ENCODE data around the gene ADAMTS15. TPM values are rescaled to one million over a fixed set of nuclear protein-coding genes. Genes with fewer than 3 reads are reported as not detected.

Gene ADAMTS15
- total RNA-seq, 2 donors from 2014 or later = 0.59 to 1.5 TPM

DNA sequence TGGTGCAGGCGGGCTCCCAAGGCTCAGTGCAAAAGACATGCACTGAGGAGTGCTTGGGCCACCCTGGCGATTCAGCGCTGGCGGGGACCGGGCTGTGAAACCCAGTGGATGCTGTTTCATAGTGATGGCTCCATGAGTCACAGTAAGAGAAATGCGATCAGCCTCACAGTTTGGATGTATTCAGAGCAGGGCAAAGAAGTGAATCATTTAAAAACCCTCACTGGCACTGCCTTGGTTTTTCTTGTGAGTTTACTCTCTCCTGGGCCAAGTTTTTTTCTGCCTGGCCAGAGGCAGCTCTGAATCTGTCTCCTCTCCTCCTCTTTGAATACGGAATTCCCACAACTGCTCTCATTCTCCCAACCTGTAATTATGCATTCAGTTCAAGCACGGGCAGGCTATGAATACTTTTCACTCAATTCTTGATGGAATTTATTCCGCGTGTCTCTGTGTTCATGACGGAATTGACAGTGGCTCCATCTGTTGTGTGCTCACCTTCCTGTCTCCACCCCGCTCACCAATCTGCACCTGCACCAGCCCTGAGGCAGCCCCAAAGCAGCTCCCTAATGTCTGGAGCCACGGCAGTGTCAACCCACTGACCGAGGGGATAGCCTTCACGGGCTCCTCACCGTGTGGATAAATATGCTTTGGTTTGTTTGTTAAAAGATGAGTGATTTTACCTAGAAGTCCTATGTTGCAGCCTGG, 34.9 kb upstream of the ADAMTS15 start:
- no peak for DNase-seq (ENCODE audit: low spot score)
- Histone ChIP-seq H3K27me3 (replicated peaks; ENCODE audit: insufficient read depth) (no peaks in the 10 kb centered on the region), H3K4me1 (replicated peaks) (no peaks in the 10 kb centered on the region), H3K36me3 (no peaks in the 10 kb centered on the region), H3K27ac (no peak overlapping the region), H3K9me3 (no peaks in the 10 kb centered on the region), H3K4me3 (no peak overlapping the region)
- intact Hi-C loops (cut with DNase I) = no loop called here
- no peak for TF ChIP-seq POLR2AphosphoS5 (IDR thresholded peaks at IDR 0.05)
- TF ChIP-seq POLR2A (IDR thresholded peaks at IDR 0.05) = no peak
- TF ChIP-seq, protein P1, sequence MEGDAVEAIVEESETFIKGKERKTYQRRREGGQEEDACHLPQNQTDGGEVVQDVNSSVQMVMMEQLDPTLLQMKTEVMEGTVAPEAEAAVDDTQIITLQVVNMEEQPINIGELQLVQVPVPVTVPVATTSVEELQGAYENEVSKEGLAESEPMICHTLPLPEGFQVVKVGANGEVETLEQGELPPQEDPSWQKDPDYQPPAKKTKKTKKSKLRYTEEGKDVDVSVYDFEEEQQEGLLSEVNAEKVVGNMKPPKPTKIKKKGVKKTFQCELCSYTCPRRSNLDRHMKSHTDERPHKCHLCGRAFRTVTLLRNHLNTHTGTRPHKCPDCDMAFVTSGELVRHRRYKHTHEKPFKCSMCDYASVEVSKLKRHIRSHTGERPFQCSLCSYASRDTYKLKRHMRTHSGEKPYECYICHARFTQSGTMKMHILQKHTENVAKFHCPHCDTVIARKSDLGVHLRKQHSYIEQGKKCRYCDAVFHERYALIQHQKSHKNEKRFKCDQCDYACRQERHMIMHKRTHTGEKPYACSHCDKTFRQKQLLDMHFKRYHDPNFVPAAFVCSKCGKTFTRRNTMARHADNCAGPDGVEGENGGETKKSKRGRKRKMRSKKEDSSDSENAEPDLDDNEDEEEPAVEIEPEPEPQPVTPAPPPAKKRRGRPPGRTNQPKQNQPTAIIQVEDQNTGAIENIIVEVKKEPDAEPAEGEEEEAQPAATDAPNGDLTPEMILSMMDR (IDR thresholded peaks at IDR 0.05) = no peak
- WGBS = 50% methylated on average over 16 of the region's 16 CpGs

DNA sequence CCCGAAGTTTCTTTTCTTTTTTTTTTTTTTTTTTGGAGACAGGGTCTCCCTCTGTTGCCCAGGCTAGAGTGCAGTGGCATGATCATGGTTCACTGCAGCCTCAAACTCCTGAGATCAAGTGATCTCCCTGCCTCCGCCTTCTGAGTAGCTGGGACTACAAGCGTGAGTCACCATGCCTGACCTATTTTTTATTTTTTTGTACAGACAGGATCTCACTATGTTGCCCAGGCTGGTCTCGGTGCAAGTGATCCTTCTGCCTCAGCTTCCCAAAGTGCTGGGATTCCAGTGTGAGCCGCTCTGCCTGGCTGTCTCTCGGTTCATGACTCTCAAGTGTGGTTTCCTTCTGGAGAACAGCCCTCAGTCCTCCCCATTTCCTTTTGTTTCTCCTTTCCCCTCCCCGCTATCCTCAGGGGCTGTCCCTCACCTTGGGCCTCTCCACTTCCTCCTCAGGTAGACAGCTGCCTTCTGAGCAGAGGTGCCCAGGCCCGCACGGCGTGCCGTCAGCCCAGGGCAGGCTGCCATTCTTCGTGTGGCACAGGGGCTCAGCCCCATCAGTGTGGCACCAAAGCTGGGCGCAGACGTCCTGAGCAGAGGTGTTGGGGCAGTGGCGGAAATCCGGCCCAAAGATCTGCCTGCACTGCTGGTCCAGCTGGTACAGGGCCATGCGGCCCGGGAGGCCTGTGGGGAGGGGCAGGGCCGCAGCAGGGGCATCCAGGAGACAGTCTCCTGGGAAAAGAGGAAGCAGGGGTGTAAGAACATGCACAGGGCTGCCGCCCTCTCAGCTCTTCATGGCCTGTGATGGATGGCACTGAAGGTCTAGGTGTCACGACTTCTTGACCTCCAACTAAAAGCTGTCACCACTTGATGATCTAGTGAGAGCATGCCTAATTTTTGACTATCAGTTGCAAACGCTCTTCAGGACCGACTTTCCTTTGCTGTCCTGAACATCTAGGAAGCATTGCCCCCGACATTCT, 34.1 kb upstream of the ADAMTS15 start:
- WGBS = 71% methylated on average over 24 of the region's 24 CpGs

DNA sequence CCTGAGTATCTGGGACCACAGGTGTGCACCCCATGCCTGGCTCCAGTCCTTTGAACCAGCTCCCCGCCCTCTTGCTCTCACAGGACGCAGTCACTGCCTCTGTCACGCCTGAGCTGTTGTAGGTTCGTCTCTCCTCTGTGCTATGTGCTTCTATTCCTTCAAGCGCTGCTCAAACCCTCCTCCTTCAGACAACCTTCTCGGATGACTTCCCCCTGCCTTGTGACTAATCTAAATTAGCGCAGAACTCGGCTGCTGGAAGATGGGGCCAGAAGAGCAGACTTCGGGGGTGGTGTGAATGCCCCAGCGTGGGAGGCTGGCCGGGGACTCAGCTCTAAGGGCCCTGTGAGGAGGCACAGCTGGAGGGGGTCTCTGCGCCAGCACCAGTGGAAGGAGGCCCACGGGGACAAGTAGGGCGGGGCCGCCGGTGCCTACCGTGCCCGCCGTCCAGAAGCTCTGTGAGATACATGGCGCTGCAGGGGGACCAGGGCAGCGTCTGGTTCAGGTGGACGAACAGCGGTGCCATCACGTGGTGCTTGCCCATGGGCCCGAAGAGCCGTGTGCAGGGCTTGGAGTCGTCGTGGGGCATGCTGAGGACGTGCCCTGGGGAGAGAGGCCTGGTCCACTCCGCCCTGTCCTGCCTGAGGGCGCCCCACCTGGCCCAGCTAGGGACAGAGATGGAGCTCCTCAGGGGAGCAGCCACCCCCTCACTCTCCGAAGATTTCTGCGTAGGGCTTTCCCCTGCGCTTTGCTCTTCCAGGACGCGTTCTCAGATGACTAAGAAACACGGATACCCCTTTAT, 32.5 kb upstream of the ADAMTS15 start:
- no peaks in the 10 kb centered on the region for H3K9me3 ChIP-seq
- H3K36me3 ChIP-seq = no peaks in the 10 kb centered on the region
- no peak overlapping the region for H3K27ac ChIP-seq
- 88% methylated on average over 34 of the region's 37 CpGs for WGBS
- no peak for TF ChIP-seq POLR2A (IDR thresholded peaks at IDR 0.05)
- TF ChIP-seq POLR2AphosphoS5 (IDR thresholded peaks at IDR 0.05) = no peak
- DNase-seq (ENCODE audit: low spot score) = no peak
- no peaks in the 10 kb centered on the region for H3K27me3 ChIP-seq (replicated peaks; ENCODE audit: insufficient read depth)
- intact Hi-C loops (cut with DNase I) = no loop called here
- no peak overlapping the region for H3K4me3 ChIP-seq
- H3K4me1 ChIP-seq (replicated peaks) = no peaks in the 10 kb centered on the region

More for the DNA sequence above, 34.1 kb upstream of the ADAMTS15 start:
- Histone ChIP-seq H3K4me1 (replicated peaks) (no peaks in the 10 kb centered on the region), H3K36me3 (no peaks in the 10 kb centered on the region), H3K4me3 (no peak overlapping the region), H3K27me3 (replicated peaks; ENCODE audit: insufficient read depth) (no peaks in the 10 kb centered on the region), H3K27ac (no peak overlapping the region), H3K9me3 (no peaks in the 10 kb centered on the region)
- TF ChIP-seq, protein P1 (IDR thresholded peaks at IDR 0.05) = no peak
- no peak for TF ChIP-seq POLR2A (IDR thresholded peaks at IDR 0.05)
- TF ChIP-seq POLR2AphosphoS5 (IDR thresholded peaks at IDR 0.05) = no peak
- no peak for DNase-seq (ENCODE audit: low spot score)
- intact Hi-C loops (cut with DNase I) = no loop called here

DNA sequence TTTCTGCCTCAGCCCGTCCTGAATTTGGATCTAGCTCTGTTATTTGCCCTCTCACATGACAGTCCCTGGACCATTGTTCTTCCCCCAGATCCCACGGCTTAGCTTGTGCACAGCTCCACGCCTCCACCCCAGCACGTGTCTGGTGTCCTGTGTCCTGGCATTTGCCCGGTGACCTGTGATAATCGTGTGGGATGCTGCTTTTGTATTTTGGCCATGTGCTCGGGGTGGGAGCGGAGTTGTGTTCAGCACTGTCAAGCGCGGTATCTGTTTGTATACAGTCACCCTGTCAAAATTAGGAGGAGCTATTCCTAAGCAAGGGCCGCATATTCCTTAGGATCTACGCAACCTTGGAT, 31.9 kb upstream of the ADAMTS15 start:
- TF ChIP-seq POLR2AphosphoS5 (IDR thresholded peaks at IDR 0.05) = no peak
- TF ChIP-seq POLR2A (IDR thresholded peaks at IDR 0.05) = no peak
- TF ChIP-seq, protein P1 (IDR thresholded peaks at IDR 0.05) = no peak
- Histone ChIP-seq H3K4me1 (replicated peaks) (no peaks in the 10 kb centered on the region), H3K36me3 (no peaks in the 10 kb centered on the region), H3K27me3 (replicated peaks; ENCODE audit: insufficient read depth) (no peaks in the 10 kb centered on the region), H3K9me3 (no peaks in the 10 kb centered on the region), H3K27ac (no peak overlapping the region), H3K4me3 (no peak overlapping the region)
- 78% methylated on average over 12 of the region's 12 CpGs for WGBS
- no peak for DNase-seq (ENCODE audit: low spot score)
- intact Hi-C loops (cut with DNase I) = no loop called here

DNA sequence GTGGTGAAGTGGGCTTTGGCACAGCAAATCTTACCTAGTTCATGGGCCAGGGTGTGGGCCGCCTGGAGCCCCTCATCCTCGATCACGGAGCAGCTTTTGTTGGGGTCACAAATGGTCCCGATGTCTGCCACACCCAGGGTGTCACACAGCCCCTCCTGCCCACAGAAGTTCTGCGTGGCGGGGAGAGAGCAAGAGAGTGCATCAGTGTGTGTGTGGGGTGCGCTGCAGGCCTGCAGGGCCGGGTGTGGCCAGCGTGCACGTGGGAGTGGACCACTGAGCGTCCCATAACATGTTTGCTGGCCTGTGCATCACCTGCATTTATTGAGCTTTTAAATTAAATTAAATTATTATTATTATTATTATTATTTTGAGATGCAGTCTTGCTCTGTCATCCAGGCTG, 31.5 kb upstream of the ADAMTS15 start:
- Histone ChIP-seq H3K4me3 (no peak overlapping the region), H3K27me3 (replicated peaks; ENCODE audit: insufficient read depth) (no peaks in the 10 kb centered on the region), H3K36me3 (no peaks in the 10 kb centered on the region), H3K9me3 (no peaks in the 10 kb centered on the region), H3K4me1 (replicated peaks) (no peaks in the 10 kb centered on the region), H3K27ac (no peak overlapping the region)
- intact Hi-C loops (cut with DNase I) = no loop called here
- no peak for DNase-seq (ENCODE audit: low spot score)
- TF ChIP-seq POLR2A (IDR thresholded peaks at IDR 0.05) = no peak
- TF ChIP-seq, protein P1 (IDR thresholded peaks at IDR 0.05) = no peak
- no peak for TF ChIP-seq POLR2AphosphoS5 (IDR thresholded peaks at IDR 0.05)
- WGBS = 92% methylated on average over 11 of the region's 11 CpGs
